ENCODE data around the gene ANTXRL.
"Not testable (repeated sequence)": the region's sequence is repeated elsewhere in the genome, so short reads cannot be mapped to it uniquely, and the experiment has no call there.

The ANTXRL gene

DNA sequence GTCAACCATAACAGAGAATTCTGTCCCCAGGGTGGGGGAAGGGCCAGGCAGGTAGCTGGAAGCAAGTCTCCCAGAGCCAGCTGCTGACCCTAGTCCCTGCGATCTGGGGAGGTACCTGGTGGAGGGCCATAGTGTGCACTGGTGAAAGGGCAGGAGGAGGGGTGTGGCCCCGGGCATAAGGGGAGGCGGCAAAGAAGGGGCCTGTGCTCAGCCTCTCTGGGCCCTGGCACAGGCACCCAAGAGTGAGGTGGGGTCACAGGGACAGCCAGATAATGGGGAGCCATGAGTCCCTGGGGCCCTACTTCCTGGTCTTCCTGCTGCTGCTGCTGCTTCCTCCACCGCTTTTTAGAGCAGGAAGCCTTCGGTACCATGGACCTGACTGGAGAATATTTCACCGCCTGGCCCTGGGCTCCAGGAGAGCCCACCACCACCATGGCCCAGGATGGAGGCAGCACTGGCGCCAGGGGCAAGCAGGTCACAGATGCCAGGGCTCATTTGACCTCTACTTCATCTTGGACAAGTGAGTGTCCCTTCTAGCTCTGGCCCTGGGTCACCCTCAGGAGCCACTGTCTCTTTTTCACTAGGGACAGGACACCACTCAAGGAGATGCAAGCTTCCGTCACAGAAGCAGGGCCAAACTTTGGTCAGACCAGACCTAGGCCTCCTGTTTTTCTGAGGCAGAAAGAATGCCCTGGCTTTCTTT lies at the start of gene ANTXRL:
Gene ANTXRL (plus strand): TSS at position 7 of the 703 bp plus-strand sequence. CDS start 266 bp downstream, at position 273.
- DNase-seq, result no peak

GRCh38 chr10:46237815-46238510 lies 48.8 kb upstream of the ANTXRL start:
- DNase-seq, result no peak

DNA sequence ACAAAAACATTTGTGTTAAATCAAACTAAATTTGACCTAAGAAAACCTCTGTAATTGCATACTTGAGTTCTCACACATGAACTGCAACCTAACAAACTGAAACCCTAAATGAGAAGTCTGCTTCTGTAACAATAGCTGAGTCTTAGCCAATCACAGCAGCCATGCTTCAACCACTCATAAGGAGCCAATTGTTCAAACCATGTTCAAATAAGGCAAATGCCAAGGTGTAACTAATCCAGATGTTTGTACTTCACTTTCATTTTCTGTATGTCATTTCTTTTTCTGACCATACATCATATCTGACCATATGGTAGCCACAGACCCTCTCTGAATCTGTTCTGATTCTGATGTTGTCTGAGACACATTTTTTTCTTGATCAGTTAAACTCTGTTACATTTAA lies 47.5 kb upstream of the ANTXRL start:
- no peak for DNase-seq

GRCh38 chr10:46239993-46240683 lies 46.7 kb upstream of the ANTXRL start:
- DNase-seq, result no peak

- DNase-seq, result no peak
Measured at GRCh38 chr10:46240684-46241565, 45.9 kb upstream of the ANTXRL start.

- no peak for DNase-seq
Measured at GRCh38 chr10:46245381-46245900, 41.4 kb upstream of the ANTXRL start.

- DNase-seq, result not testable (repeated sequence)
Measured at GRCh38 chr10:46246400-46247180, 40.2 kb upstream of the ANTXRL start.

DNA sequence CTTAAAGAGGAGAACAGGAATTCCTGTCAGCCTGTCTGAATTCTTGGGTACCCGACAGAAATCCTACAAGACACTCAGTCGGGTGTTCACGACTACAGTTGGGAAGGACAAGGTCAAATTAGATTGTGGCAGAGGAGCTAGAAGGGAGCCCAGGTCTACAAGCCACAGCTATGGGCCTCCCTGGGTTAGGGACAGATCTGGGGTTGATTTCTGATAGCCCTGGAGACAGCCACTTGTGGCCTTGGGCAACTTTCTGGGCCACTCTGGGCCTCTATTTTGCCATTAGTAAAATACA lies 39.7 kb upstream of the ANTXRL start:
- DNase-seq, result no peak

- no peak for DNase-seq
Measured at GRCh38 chr10:46247808-46248569, 38.8 kb upstream of the ANTXRL start.

DNA sequence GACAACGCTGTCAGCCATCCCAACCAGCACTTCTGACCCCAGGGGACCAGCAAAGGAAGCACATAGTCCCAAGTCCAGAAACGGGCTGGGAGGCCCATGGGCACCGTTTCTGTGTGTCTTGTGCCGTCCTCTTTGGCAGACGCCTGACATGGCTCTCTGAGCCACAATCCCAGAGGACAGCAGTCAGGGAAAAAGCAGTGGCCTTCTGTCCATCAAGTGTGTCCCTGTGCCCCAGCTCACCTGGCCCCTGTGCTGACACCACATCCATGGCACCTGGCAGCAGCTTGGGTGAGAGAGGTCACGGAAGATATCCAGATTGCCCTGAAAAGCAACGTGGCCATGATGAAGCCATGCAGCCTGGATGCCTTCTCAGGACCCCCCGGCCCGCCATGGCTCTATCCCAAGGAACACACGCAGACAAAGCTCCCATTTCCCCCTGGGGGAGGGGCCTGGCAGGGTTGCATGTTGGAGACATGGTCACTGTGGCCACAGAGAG lies 38.1 kb upstream of the ANTXRL start:
- no peak for DNase-seq

DNA sequence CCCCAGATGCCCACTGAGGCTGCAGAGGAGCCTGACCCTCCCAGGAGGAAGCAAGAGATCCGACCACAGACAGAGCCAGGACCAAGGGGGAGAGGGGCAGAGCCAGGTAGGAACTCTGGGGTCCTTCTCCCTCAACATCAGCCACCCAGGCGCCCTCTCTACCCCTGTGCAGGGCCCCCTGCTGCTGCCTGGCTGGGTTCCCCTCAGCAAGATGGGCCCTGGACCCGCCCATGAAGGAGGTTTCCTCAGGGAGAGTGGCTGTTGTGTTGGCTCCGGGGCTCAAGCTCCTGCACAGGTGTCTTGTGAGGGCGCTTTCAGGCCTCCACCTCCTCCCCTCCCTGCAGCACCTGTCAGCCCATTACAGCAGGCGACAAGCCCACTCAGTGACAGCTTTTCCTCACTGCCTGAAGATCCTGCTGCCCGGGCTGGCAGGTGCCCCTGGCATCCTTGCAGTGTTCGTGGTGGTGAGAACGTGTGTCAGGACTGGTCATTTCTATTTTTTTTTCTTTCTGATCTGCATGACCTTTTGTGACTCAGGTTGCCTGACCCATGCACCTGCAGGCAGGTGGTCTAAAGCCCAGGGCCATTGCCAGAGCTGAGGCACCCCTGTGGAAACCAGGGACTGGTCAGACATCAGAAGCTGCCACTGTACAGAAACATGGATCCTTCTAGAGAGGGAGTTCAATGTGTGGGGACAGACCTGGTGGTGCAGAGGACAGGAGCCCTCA lies 37.0 kb upstream of the ANTXRL start:
- not testable (repeated sequence) for DNase-seq

- no peak for DNase-seq
Measured at GRCh38 chr10:46250481-46250880, 36.3 kb upstream of the ANTXRL start.

GRCh38 chr10:46250898-46251856 lies 35.6 kb upstream of the ANTXRL start:
- DNase-seq, result no peak

- no peak for DNase-seq
Measured at GRCh38 chr10:46251857-46252847, 34.6 kb upstream of the ANTXRL start.

DNA sequence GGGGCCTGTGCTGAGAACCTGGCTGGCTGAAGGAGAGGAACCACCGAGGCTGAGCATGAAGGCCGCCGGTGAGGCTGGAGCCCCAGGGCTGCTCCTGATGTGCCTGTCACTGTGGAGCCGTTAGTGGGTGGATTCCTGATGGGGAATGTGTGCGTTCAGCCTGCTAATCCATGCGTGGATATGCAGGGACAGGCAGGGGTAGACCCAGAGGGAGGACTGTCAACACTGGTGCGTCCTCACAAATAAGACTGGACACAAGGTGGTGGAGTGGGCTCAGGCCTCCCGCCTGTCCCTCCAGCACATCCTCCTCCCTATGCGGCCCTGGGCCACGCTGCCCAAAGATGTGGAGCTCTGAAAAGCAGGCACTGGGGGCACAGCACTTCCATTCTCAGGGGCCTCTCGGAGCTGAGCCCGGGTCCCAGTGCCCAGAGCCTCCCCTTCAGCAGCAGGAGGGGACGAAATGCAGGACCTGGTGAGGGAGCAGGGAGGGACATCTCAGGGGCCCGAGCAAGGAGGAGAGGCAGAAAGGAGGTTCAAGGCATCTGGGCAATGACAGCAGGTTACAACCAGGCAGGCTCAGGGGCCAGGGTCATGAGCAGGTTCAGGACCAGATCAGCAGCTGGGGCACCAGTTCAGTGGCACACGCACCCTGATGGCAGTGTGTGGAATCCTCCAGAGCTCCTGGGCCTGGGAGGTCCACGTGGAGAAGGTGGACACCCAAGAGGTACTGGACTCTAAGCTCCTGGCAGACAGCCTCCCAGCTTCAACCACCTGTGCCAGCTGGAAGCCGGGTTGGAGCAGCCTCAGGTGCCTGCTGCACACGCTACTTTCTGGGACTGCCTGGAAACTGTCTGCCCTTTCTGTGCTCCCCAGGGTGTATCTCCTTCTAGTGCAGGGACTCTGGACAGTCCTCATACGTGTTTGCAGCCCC lies 33.5 kb upstream of the ANTXRL start:
- DNase-seq, result no peak

DNA sequence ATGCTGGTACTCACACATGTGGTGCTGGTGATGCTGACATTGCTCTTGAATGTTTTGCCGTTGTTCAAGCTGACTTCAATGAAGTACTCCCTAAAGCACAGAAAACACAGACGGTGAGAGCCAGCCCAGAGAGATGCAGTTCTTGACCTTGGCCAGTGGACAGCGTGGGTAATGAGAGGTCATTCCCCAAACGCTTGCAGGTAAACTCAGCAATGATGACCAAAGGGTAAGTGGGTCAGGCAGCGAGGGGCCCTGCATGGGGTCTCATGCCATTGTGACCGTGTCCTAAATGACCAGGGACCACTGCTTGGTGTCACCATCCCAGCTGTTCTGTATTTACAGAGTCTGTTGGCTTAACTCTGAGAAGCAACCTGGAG lies 32.8 kb upstream of the ANTXRL start:
- DNase-seq, result no peak

- no peak for DNase-seq
Measured at GRCh38 chr10:46254467-46254866, 32.3 kb upstream of the ANTXRL start.
